Measurements from ENCODE around the gene ABCA7. TPM values are rescaled to one million over a fixed set of nuclear protein-coding genes. Genes with fewer than 3 reads are reported as not detected.

The ABCA7 gene
- total and polyA plus RNA-seq, 9 donors, result 1.4 to 10.5 (median 2.5) TPM

- Histone ChIP-seq H3K27ac (no peak overlapping the region), H3K27me3 (no peaks in the 10 kb centered on the region), H3K4me1 (ENCODE audit: insufficient read depth) (peaks cover 31% of the 10 kb centered on the region), H3K36me3 (no peaks in the 10 kb centered on the region), H3K4me3 (no peak overlapping the region), H3K9me3 (no peaks in the 10 kb centered on the region)
- intact Hi-C loops (cut with DNase I), result loop anchor here in 2 of 4 donors (5.0 to 10.0 kb wide), 2 partner anchors 81 to 168 kb away; partner anchors contain the start of gene POLR2E (in 1 of the 2)
- 47 to 58% (median 57%) methylated on average over 9 to 12 of the region's 12 CpGs for WGBS, 3 donors
- TF ChIP-seq POLR2A (IDR thresholded peaks at IDR 0.05) (no peak), EP300 (IDR thresholded peaks at IDR 0.05) (no peak), CTCF (IDR thresholded peaks at IDR 0.05) (no peak)
- no peak for DNase-seq
Observed at GRCh38 chr19:1016647-1017114, 23.2 kb upstream of the ABCA7 start.

GRCh38 chr19:1017115-1017905 is 22.6 kb upstream of the ABCA7 start:
- Histone ChIP-seq H3K4me1 (ENCODE audit: insufficient read depth) (peaks cover 33% of the 10 kb centered on the region), H3K36me3 (no peaks in the 10 kb centered on the region), H3K27me3 (no peaks in the 10 kb centered on the region), H3K9me3 (no peaks in the 10 kb centered on the region), H3K27ac (no peak overlapping the region), H3K4me3 (no peak overlapping the region)
- TF ChIP-seq POLR2A (IDR thresholded peaks at IDR 0.05), result no peak
- TF ChIP-seq EP300 (IDR thresholded peaks at IDR 0.05), result no peak
- TF ChIP-seq CTCF (IDR thresholded peaks at IDR 0.05), result no peak
- WGBS, 3 donors, result 58 to 60% (median 59%) methylated on average over 24 of the region's 24 CpGs
- DNase-seq, result no peak
- intact Hi-C loops (cut with DNase I), result loop anchor here in 2 of 4 donors (5.0 to 10.0 kb wide), 2 partner anchors 80 to 167 kb away; partner anchors contain the start of gene POLR2E (in 1 of the 2)

GRCh38 chr19:1017906-1018305 is 22.0 kb upstream of the ABCA7 start:
- DNase-seq, result no peak
- Histone ChIP-seq H3K36me3 (no peaks in the 10 kb centered on the region), H3K4me1 (ENCODE audit: insufficient read depth) (peaks cover 33% of the 10 kb centered on the region), H3K27ac (no peak overlapping the region), H3K9me3 (no peaks in the 10 kb centered on the region), H3K27me3 (no peaks in the 10 kb centered on the region), H3K4me3 (no peak overlapping the region)
- 75 to 87% (median 83%) methylated on average over 9 of the region's 9 CpGs for WGBS, 3 donors
- TF ChIP-seq POLR2A (IDR thresholded peaks at IDR 0.05) (no peak), EP300 (IDR thresholded peaks at IDR 0.05) (no peak), CTCF (IDR thresholded peaks at IDR 0.05) (no peak)
- intact Hi-C loops (cut with DNase I), result loop anchor here in 2 of 4 donors (5.0 to 10.0 kb wide), 2 partner anchors 79 to 167 kb away; partner anchors contain the start of gene POLR2E (in 1 of the 2)

DNA sequence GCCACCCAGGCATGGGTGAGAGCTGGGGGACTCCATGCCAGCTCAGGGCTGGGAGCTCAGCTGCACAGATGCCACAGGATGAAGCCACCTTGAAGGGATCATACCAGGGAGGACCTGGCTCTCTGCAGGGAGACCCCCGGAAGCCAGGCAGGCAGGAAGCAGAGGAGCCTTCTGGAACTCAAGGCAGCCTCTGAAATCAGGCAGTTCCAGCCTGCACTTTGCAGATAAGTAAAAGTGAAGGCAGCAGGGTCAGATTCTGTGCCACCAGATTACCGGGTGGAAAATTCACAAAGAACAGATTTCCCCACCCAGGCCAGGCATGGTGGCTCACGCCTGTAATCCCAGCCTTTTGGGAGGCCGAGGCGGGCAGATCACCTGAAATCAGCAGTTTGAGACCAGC is 21.5 kb upstream of the ABCA7 start:
- intact Hi-C loops (cut with DNase I), result loop anchor here in 2 of 4 donors (5.0 to 10.0 kb wide), 2 partner anchors 79 to 166 kb away; partner anchors contain the start of gene POLR2E (in 1 of the 2)
- 73 to 83% (median 82%) methylated on average over 5 of the region's 5 CpGs for WGBS, 3 donors
- no peaks in the 10 kb centered on the region for H3K27me3 ChIP-seq
- H3K9me3 ChIP-seq, result no peaks in the 10 kb centered on the region
- no peaks in the 10 kb centered on the region for H3K36me3 ChIP-seq
- TF ChIP-seq CTCF (IDR thresholded peaks at IDR 0.05), result no peak
- no peak for TF ChIP-seq POLR2A (IDR thresholded peaks at IDR 0.05)
- TF ChIP-seq EP300 (IDR thresholded peaks at IDR 0.05), result no peak
- no peak for DNase-seq
- H3K4me1 ChIP-seq (ENCODE audit: insufficient read depth), result peaks cover 33% of the 10 kb centered on the region
- no peak overlapping the region for H3K4me3 ChIP-seq
- H3K27ac ChIP-seq, result no peak overlapping the region
